T-helper 2 cell (primary cell): Measurements from ENCODE around the gene CCDC32.

Experiments
- DNase-seq, 5 experiments: peaks; one replicate each; pipeline versions ENCODE4 v3.0.0 to v3.0.0-alpha.2; 2012 to 2022

Gene CCDC32

GRCh38 chr15:40565333-40566238, 744 bp upstream of the CCDC32 start:
- no peak for DNase-seq

DNA sequence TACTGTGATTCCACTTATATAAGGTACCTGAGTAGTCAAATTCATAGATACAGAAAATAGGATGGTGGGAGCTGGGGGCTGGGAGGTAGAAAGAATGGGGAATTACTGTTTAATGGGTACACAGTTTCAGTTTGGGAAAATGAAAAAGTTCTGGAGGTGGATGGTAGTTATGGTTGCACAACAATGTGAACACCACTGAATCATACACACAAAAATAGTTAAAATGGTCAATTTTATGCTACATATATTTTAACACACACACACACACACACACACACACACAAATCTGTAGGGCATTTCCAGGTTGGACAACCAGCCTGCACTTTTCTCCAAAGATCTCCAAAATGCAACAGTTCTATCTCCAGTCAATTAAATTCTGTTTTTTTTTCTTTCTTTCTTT, 1.4 kb downstream of the CCDC32 start:
- DNase-seq, result no peak

GRCh38 chr15:40562691-40563090, 2.2 kb downstream of the CCDC32 start:
- no peak for DNase-seq

DNA sequence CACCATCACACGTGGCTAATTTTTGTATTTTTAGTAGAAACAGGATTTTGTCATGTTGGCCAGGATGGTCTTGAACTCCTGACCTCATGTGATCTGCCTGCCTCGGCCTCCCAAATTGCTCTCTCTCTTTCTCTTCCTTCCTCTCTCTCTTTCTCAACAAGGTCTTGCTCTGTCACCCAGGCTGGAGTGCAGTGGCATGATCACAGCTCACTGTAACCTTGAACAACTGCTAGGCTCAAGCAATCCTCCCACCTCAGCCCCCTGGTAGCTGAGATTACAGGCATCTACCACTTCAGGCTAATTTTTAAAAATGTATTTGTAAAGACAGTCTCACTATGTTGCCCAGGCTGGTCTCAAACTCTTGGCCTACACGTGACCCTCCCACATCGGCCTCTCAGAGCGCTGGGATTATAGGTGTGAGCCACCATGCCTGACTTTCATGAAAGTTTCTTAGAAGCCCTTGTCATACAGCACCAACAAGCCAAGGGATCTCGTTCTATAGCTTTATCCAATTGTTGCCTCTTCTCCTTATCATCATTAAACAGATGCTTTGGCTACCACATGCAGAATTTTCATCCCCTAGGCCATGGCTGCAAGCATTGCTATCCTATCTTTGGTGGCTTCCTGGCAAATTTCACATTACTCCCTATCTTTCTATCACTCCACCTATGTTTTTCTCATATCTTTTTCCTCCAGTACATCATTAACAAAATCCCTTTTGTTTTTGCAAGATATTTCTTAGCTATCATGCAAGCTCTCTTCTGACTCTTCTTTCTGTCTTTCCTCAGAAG, 5.7 kb downstream of the CCDC32 start:
- DNase-seq, result no peak

GRCh38 chr15:40555876-40556275, 9.0 kb downstream of the CCDC32 start:
- no peak for DNase-seq

- DNase-seq, result no peak
Observed at GRCh38 chr15:40554161-40554525, 10.7 kb downstream of the CCDC32 start.

DNA sequence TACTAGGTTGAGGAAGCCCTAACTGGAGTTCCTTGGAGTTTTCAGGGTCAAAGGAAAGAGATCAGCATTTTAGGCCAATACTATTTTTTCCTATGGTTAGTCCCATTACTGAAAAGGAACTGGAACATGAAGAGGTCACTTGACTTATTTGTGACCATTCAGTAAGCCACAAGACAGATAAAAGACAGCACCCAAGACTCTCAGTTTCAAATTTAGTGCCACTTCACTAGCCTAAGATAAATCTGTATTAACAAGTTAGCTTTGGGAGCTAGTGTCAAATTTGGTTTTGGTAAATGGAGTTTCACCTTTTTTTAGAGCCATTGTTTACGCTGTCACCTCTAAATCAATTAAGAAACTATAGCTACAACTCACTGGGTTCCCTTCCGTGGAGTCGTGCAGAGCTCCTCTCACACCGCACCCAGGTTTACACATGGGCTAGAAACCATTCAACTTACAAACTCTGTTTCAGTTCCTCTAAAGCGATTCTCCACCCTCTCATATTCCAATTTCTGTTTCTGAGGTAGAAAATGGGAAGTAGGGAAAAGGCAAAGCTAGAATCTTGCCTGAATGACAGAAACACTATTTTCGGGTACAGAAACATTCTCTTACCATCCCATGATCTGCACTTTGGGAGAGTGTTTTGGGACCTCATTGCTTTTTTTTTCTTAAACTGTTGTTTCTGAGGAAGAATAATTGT, 14.4 kb downstream of the CCDC32 start:
- no peak for DNase-seq

DNA sequence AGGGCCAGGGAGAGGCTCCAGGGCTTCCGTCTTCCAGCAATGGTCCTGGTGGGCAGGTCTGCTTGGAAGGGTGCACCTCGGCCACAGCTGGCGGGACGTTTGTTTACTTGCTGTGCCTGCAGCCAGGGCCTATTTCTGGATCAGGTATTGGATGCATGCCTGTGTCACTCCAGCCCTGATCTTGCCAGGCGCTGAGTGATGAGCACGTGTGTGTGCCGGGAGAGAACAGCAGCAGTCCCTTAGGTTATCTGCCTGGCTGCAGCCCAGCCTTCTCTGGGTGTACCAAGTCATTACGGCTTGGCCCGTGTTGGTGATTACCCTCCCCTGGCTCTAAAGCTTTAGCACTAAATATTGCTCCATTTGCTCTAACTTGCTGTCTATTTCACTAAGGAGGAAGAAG, 14.9 kb downstream of the CCDC32 start:
- no peak for DNase-seq

DNA sequence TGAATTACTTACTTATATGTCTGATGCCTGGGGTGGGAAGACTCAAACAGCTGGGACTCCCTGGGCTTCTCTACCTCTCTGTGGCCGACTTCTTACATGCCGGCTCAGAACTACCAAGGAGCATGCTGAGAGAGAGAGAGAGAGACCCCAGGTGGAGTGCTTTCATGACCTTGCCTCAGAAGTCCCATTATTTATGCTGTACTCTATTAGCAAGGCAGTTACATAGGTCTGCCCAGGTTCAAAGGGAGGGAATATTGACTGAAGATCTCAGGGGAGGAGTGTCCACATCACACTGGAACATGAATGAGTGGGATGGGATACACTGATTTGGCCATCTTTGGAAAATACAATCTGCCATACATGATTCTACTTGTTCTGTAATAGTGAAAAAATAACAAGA, 16.2 kb downstream of the CCDC32 start:
- no peak for DNase-seq

GRCh38 chr15:40545457-40545856, 19.4 kb downstream of the CCDC32 start:
- no peak for DNase-seq

- DNase-seq, result no peak
Observed at GRCh38 chr15:40543631-40544294, 21.1 kb downstream of the CCDC32 start.

DNA sequence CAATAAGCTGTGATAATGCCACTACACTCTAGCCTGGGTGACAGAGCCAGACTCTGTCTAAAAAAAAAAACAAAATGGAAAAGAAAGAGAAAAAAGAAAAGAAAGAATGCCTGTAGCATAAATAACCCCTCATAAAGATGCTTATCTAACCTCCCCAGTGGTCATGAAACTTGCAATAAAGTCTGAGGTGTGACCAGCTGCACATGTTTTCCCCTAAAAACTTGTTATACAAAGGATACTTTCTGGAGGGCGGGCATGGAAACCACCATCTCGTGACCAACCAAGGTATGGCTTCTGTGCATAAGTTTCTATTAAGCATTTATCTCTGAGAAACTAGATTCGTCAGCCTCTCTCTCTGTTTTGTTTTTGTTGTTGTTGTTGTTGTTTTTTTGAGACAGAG, 21.8 kb downstream of the CCDC32 start:
- no peak for DNase-seq

DNA sequence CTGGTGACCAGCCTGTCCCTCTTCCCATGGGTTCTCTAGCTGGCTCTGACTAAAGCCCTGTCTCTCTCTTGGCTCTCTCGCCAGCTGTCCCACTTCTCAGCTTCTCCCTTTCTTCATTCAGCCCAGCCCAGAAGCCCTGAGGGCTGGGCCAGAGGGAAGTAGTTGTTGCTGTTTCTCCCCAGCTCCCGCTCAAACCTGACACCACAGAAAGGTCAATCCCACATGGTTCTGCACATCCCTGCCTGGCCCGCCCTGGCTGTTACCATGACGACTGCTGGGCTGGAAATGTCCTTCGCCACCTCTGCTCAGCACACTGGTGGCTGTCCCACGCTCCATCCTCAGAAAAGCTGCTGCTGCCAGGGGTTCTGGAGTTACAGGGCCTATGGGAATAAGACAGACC, 25.9 kb downstream of the CCDC32 start:
- no peak for DNase-seq

- no peak for DNase-seq
Observed at GRCh38 chr15:40536501-40536900, 28.3 kb downstream of the CCDC32 start.

DNA sequence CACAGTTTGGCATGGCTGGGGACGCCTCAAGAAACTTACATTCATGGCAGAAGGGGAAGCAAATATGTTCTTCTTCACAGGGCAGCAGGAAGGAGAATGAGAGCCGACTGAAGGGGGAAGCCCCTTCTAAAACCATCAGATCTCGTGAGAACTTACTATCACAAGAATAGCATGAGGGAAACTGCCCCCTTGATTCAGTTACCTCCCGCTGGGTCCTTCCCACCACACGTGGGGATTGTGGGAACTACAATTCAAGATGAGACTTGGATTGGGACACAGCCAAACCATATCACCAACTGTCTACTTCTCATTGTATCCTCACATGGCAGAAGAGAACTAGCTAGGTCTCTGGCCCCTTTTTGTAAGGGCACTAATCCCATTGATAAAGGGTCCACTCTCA, 30.5 kb downstream of the CCDC32 start:
- no peak for DNase-seq

- no peak for DNase-seq
Observed at GRCh38 chr15:40533763-40534364, 31.0 kb downstream of the CCDC32 start.

- DNase-seq, result no peak
Observed at GRCh38 chr15:40528801-40529200, 36.0 kb downstream of the CCDC32 start.

DNA sequence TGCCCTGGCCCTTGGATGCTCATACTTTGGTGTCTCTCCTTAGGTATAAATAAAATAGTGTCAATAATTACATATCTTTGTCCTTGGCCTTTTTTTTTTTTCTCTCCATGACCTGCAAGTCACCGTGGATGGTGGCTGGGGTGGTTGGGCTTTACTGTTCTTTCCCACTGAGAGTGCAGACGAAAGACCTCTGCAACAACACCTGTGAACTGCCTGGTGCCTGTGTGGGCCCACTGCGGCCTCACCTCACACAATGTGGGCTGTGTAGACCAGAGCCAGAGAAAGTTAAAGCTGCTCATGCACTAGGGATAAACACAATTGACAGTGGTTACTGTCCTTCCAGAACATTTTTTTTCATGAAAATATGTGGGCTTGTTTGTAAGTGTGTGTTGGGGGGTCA, 39.0 kb downstream of the CCDC32 start:
- DNase-seq, result no peak

DNA sequence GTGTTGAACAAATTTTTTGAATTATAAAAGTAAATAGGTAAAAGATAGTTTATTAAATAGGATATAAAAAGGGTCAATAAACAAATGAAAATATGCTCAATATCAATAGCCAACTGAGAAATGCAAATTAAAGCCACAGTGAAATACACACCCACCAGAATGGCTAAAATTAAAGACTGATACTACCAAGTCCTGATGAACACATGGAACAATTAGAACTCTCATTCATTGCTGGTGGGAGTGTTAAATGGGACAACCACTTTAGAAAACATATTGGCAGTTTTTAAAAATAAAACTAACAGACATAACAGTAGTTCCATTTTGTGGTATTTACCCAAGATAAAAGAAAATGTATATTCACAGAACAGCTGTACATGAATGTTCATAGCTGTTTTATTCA, 41.2 kb downstream of the CCDC32 start:
- DNase-seq, result no peak

DNA sequence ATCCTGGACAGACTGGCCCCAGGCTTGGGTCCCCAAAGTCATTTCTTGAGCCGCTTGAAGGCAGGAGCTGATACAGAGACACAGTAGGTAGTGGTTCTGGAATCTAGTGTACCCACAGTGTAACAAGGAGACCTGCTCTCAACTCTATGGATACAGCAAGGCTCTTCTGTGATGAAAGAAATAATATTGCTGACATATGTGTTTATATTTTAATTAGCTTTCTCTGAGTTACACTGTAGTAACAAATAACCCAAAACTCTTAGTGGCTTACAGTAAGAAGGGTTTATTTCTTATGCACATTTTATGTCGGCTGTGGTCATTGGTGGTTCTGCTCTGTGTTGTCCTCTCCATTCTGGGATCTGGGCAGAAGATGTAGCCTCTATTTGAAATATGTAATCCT, 48.5 kb downstream of the CCDC32 start:
- DNase-seq, result no peak

DNA sequence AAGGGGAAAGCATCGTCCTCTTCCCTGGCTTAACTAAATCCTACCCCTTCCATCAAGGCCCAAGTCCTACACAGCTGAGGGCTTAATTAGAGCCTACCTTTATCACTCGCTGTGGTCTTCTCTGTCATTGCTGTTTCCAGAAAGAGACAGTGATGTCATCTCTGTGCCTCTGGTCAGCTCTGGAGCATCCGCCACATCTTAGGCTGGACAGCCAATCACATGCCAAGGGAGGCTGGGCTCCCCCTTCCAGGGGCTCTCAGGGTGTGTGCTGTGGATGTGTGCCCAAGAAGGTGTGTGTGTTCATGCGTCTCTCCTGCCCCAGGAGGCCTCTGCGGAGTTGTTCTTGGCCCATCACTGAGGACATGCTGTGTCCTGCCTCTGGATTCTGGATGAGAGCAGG, 51.2 kb downstream of the CCDC32 start:
- no peak for DNase-seq

- DNase-seq, result no peak
Observed at GRCh38 chr15:40512440-40512839, 52.4 kb downstream of the CCDC32 start.
